Panc1 (cell line): ENCODE measurements around the gene BRME1. TPM values are rescaled to one million over a fixed set of nuclear protein-coding genes. Genes with fewer than 3 reads are reported as not detected.

Source experiments
- ATAC-seq: fragments of 200-7000 bp; cut with Tn5 transposase; 2 replicates; pipeline ENCODE4 v1.9.1; 2020; ENCODE audit warnings: mild to moderate bottlenecking, moderate library complexity
- BruUV-seq: library from RNA; stranded (reverse); fragments of 400-500 nt; replicated peaks from 2 replicates; lab custom pipeline; 2021; lab: Mats Ljungman, UMichigan
- CTCF ChIA-PET: fragments of 300-600 bp; sonication (Branson Sonifier 250); formaldehyde crosslinking; loops from one replicate; lab custom pipeline; 2022; ENCODE audit warnings: antibody characterized with exemption; lab: Charles Lee
- POLR2A ChIA-PET: fragments of 300-600 bp; sonication (Branson Sonifier 250); formaldehyde crosslinking; loops from one replicate; lab custom pipeline; 2022; ENCODE audit warnings: antibody characterized with exemption; lab: Charles Lee
- DNase-seq: peaks from one replicate; pipeline ENCODE4 v3.0.0-alpha.2; 2010; ENCODE audit warnings: low read depth, low spot score
- H3K27ac ChIP-seq: 2 replicates; pipeline ENCODE4 v1.5.1; 2011; ENCODE audit warnings: mild to moderate bottlenecking, low read length, inconsistent platforms
- H3K27me3 ChIP-seq: fragments of 200-500 bp; sonication (Bioruptor generic); 2 replicates; pipeline ENCODE4 v1.6.0; 2014; ENCODE audit warnings: low read length, inconsistent platforms; ENCODE audit not compliant: control insufficient read depth, insufficient read depth
- H3K36me3 ChIP-seq: fragments of 200-500 bp; sonication (Bioruptor generic); 2 replicates; pipeline ENCODE4 v1.5.1; 2014; ENCODE audit warnings: inconsistent platforms, mild to moderate bottlenecking, low read length, moderate library complexity; ENCODE audit not compliant: control insufficient read depth, insufficient read depth
- H3K4me1 ChIP-seq: 2 replicates; pipeline ENCODE4 v1.5.1; 2011; ENCODE audit warnings: inconsistent platforms, mild to moderate bottlenecking, low read length, moderate library complexity; ENCODE audit not compliant: control insufficient read depth, insufficient read depth
- H3K4me3 ChIP-seq, 2 experiments: 2 replicates each; pipeline ENCODE4 v1.5.1; 2011 to 2012; ENCODE audit warnings: low read depth in 2 of 2, low read length in 2 of 2, mild to moderate bottlenecking in 2 of 2, inconsistent platforms in 1 of 2, moderate library complexity in 1 of 2
- H3K9me3 ChIP-seq: fragments of 200-500 bp; sonication (Bioruptor generic); 2 replicates; pipeline ENCODE4 v1.5.1; 2014; ENCODE audit warnings: low read depth, mild to moderate bottlenecking, inconsistent platforms, low read length, moderate library complexity; ENCODE audit not compliant: control insufficient read depth, insufficient read depth
- POLR2AphosphoS5 ChIP-seq: IDR thresholded peaks from 2 replicates; pipeline ENCODE4 v1.6.1; 2012; ENCODE audit warnings: mild to moderate bottlenecking, low read depth, low read length, moderate library complexity
- REST ChIP-seq, 2 experiments: IDR thresholded peaks; 2 replicates each; pipeline ENCODE4 v1.6.1; 2011 to 2012; ENCODE audit warnings: low read depth in 2 of 2, control low read depth in 1 of 2, low read length in 1 of 2, mild to moderate bottlenecking in 1 of 2, moderate library complexity in 1 of 2; ENCODE audit not compliant: insufficient read depth in 1 of 2
- SIN3A ChIP-seq: IDR thresholded peaks from 2 replicates; pipeline ENCODE4 v1.6.1; 2012; ENCODE audit warnings: low read depth, mild to moderate bottlenecking, low read length, moderate library complexity, borderline replicate concordance; ENCODE audit not compliant: insufficient read depth
- TCF7L2 ChIP-seq: IDR thresholded peaks from 2 replicates; pipeline ENCODE4 v1.6.1; 2011; ENCODE audit warnings: mild to moderate bottlenecking, low read depth, low read length, inconsistent platforms
- in situ Hi-C: cut with HindIII; loops from 2 replicates; pipeline ENCODE4 v1.10.0; 2016; ENCODE audit warnings: low sequenced_read_pairs, low pct_unique_long_range_greater_than_20kb
- intact Hi-C: fragments of 100-400 bp; cut with micrococcal nuclease; formaldehyde crosslinking; loops from one replicate; pipeline ENCODE4 v1.10.0; 2022; ENCODE audit not compliant: unreplicated experiment
- total RNA-seq: library from RNA; stranded (reverse); gene quantifications from one replicate; pipeline ENCODE4 v1.2.1, GENCODE V29; 2021; ENCODE audit not compliant: unreplicated experiment
- TF ChIP-seq, protein P1 (sequence below): fragments of 450-650 bp; IDR thresholded peaks from 2 replicates; pipeline ENCODE4 v1.5.1; 2017; ENCODE audit warnings: mild to moderate bottlenecking

The BRME1 gene
- total RNA-seq, 1 experiment from 2014 or later: 6.5 TPM

GRCh38 chr19:13872695-13873389 lies 33.1 kb downstream of the BRME1 start:
- peaks cover 17% of the 10 kb centered on the region for H3K4me1 ChIP-seq
- H3K27ac ChIP-seq: no peak overlapping the region
- H3K9me3 ChIP-seq: no peaks in the 10 kb centered on the region
- BruUV-seq: no TSS peak
- ChIA-PET POLR2A (no interaction called here), CTCF (interaction anchor here (0.6 to 0.9 kb wide), 3 partner anchors 76 to 255 kb away, joined by 3 to 14 read pairs (median 5); no protein-coding TSS in a partner anchor)
- ATAC-seq (peak; percentile 84), DNase-seq (no peak)
- peak overlapping the region; percentile 38 to 57 for H3K4me3 ChIP-seq
- no peaks in the 10 kb centered on the region for H3K27me3 ChIP-seq
- TF ChIP-seq SIN3A: 0 out of 2 replicates have a peak, but pooled peaks have one; percentile 44
- no peak for TF ChIP-seq POLR2AphosphoS5
- TF ChIP-seq TCF7L2: no peak
- TF ChIP-seq REST (IDR thresholded peaks at IDR 0.05; ENCODE audit: insufficient read depth in 1 of 2, low read depth in 2 of 2, low read length in 1 of 2): no peak
- TF ChIP-seq, protein P1, sequence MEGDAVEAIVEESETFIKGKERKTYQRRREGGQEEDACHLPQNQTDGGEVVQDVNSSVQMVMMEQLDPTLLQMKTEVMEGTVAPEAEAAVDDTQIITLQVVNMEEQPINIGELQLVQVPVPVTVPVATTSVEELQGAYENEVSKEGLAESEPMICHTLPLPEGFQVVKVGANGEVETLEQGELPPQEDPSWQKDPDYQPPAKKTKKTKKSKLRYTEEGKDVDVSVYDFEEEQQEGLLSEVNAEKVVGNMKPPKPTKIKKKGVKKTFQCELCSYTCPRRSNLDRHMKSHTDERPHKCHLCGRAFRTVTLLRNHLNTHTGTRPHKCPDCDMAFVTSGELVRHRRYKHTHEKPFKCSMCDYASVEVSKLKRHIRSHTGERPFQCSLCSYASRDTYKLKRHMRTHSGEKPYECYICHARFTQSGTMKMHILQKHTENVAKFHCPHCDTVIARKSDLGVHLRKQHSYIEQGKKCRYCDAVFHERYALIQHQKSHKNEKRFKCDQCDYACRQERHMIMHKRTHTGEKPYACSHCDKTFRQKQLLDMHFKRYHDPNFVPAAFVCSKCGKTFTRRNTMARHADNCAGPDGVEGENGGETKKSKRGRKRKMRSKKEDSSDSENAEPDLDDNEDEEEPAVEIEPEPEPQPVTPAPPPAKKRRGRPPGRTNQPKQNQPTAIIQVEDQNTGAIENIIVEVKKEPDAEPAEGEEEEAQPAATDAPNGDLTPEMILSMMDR: peak; percentile 75
- intact Hi-C loops (no loop called here), in situ Hi-C loops (no loop called here)
- H3K36me3 ChIP-seq: no peaks in the 10 kb centered on the region

- no peaks in the 10 kb centered on the region for H3K36me3 ChIP-seq
- in situ Hi-C loops (no loop called here), intact Hi-C loops (no loop called here)
- no TSS peak for BruUV-seq
- no peak for DNase-seq
- TF ChIP-seq SIN3A (no peak), REST (IDR thresholded peaks at IDR 0.05; ENCODE audit: insufficient read depth in 1 of 2, low read depth in 2 of 2, low read length in 1 of 2) (no peak), POLR2AphosphoS5 (no peak), TCF7L2 (no peak)
- TF ChIP-seq, protein P1: no peak
- H3K9me3 ChIP-seq: no peaks in the 10 kb centered on the region
- no peak overlapping the region for H3K27ac ChIP-seq
- CTCF ChIA-PET: interaction anchor here (0.6 to 0.9 kb wide), 3 partner anchors 76 to 255 kb away, joined by 3 to 14 read pairs (median 5); no protein-coding TSS in a partner anchor
- peak overlapping the region; percentile 38 to 57 for H3K4me3 ChIP-seq
- peaks cover 17% of the 10 kb centered on the region for H3K4me1 ChIP-seq
- POLR2A ChIA-PET: interaction anchor here (0.6 kb wide), 1 partner anchor 99 kb away, joined by 5 read pairs; no protein-coding TSS in a partner anchor
- no peaks in the 10 kb centered on the region for H3K27me3 ChIP-seq
- no peak for ATAC-seq
Observed at GRCh38 chr19:13872339-13872694, 33.6 kb downstream of the BRME1 start.
